T-helper 9 cell (primary cell): ENCODE data around the gene XRN2.

Experiments used
- DNase-seq: peaks from one replicate; pipeline ENCODE4 v3.0.0-alpha.2; 2020

Gene XRN2

GRCh38 chr20:21433329-21433890, 130.3 kb downstream of the XRN2 start:
- DNase-seq = no peak

DNA sequence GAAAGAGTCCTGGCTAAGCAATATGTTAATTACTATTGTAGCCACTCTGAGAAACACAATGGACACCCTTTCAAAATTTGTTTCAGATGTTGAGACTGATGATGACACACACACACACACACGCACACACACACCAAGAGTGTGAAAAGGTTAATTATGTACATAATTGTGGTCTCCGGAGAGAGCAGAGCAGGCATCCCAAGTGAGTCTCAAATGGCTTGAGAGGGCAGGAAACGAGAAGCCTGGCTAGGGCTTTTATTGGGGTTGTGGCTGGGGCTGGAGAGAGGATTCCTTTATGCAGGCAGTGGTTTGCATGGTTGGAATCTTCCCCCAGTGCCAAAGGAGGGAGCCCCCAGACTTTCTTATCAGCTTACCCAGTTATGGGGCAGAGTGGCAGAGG, 132.4 kb downstream of the XRN2 start:
- DNase-seq = no peak

DNA sequence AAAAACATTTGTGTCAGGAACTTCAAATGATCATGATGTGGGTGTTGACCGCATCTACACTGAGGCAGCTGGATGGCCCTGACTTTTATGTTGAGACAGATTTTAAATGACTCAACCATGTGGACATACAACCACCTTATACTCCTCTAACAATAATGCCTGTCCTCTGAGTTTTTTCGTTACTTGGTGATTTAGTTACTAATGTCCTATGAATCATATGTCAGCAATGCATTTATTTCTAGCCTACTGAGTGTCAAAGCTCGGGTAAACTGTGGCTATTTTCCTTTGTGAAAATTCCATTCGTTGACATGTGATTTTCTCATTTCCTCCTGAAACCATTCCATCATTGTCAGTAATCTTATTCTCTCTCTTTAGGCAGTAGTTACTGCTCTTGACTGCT, 133.1 kb downstream of the XRN2 start:
- no peak for DNase-seq

DNA sequence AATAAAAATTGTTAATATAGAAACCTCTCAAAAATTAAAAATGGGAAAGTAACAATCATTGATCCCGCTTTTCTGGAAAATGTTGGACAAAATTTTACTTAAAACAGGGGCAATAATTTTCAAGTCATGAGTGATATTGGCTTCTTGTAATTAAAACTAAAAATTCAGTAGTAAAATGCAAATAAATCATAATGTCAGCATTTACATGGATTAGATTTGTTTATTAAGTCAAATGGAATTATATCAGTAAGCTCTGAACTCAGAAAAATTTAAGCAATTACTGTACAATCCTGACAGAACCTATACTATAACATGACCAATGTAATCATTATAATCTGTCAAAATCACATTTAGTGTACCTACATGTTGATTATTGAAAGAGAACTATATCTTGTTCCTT, 134.1 kb downstream of the XRN2 start:
- DNase-seq = no peak

DNA sequence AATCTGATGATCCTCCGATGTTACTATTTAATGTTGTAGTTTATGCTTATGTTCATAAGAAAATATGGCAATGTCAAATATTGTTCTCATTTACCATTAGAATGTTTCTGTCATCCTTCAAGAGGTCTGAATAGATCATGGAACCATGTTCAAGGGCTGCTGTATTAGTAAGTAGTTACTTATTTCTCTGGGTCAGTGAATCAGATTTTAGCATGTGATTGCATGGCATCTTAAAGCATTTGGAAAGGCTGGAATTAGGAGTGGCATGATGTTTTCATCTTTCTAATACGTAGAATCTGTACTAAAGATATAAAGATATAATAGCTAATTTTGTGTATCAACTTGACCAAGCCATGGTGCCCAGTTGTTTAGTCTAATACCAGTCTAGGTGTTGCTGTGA, 134.7 kb downstream of the XRN2 start:
- DNase-seq = no peak
